CD4-positive, alpha-beta T cell (primary cell): ENCODE results near the gene DHFR. TPM values are rescaled to one million over a fixed set of nuclear protein-coding genes. Genes with fewer than 3 reads are reported as not detected.
"Not testable (repeated sequence)": the region's sequence is repeated elsewhere in the genome, so short reads cannot be mapped to it uniquely, and the experiment has no call there.

ENCODE experiments used
- ATAC-seq: fragments of 200-7000 bp; cut with Tn5 transposase; one replicate; pipeline ENCODE4 v1.10.0; 2022; ENCODE audit warnings: mild to moderate bottlenecking; ENCODE audit not compliant: poor library complexity
- CTCF ChIA-PET: fragments of 350-600 bp; sonication (Branson Sonifier 250); formaldehyde crosslinking; loops from one replicate; lab custom pipeline; 2021; ENCODE audit warnings: antibody characterized with exemption, inconsistent platforms; lab: Charles Lee
- POLR2A ChIA-PET: fragments of 350-600 bp; sonication (Branson Sonifier 250); formaldehyde crosslinking; loops from one replicate; lab custom pipeline; 2021; ENCODE audit warnings: antibody characterized with exemption, inconsistent platforms; lab: Charles Lee
- DNase-seq, 14 experiments: peaks; one replicate each; pipeline ENCODE4 v3.0.0-alpha.2; 2013 to 2020; ENCODE audit warnings: mixed read lengths in 2 of 14
- H3K27ac ChIP-seq, 2 donors: one replicate each; pipeline versions ENCODE4 v1.5.1 to v1.7.0; 2013; ENCODE audit warnings: low read length in 2 of 2, low read depth in 1 of 2, mild to moderate bottlenecking in 1 of 2
- H3K27me3 ChIP-seq, 2 experiments: 1 replicate in 1 of 2; 2 replicates in 1 of 2; pipeline versions ENCODE4 v1.6.1 to v1.7.0; 2013; ENCODE audit warnings: low read length in 2 of 2, control low read depth in 1 of 2, mild to moderate bottlenecking in 1 of 2, moderate library complexity in 1 of 2; ENCODE audit not compliant: insufficient read depth in 2 of 2, control insufficient read depth in 1 of 2
- H3K36me3 ChIP-seq: one replicate; pipeline ENCODE4 v1.6.1; 2013; ENCODE audit warnings: low read length, control low read depth; ENCODE audit not compliant: insufficient read depth
- H3K4me1 ChIP-seq: one replicate; pipeline ENCODE4 v1.6.1; 2013; ENCODE audit warnings: low read length, control low read depth; ENCODE audit not compliant: insufficient read depth
- H3K4me3 ChIP-seq: one replicate; pipeline ENCODE4 v1.5.1; 2013; ENCODE audit warnings: mild to moderate bottlenecking, low read length, moderate library complexity
- H3K9me3 ChIP-seq, 2 experiments: 1 replicate in 1 of 2; 2 replicates in 1 of 2; pipeline versions ENCODE4 v1.6.1 to v1.7.0; 2013; ENCODE audit warnings: low read length in 2 of 2, mild to moderate bottlenecking in 2 of 2, control low read depth in 1 of 2, moderate library complexity in 1 of 2; ENCODE audit not compliant: control insufficient read depth in 1 of 2, insufficient read depth in 1 of 2
- H3K27ac Mint-ChIP-seq: one replicate; pipeline ENCODE4 v1.8.0; 2020; ENCODE audit warnings: mixed read lengths
- H3K27me3 Mint-ChIP-seq: one replicate; pipeline ENCODE4 v1.8.0; 2021; ENCODE audit warnings: mixed read lengths
- H3K36me3 Mint-ChIP-seq: one replicate; pipeline ENCODE4 v1.8.0; 2021; ENCODE audit warnings: low read depth, mixed read lengths
- H3K4me1 Mint-ChIP-seq: one replicate; pipeline ENCODE4 v1.8.0; 2021; ENCODE audit warnings: low read depth, mixed read lengths
- H3K4me3 Mint-ChIP-seq: one replicate; pipeline ENCODE4 v1.8.0; 2020; ENCODE audit warnings: mild to moderate bottlenecking, mixed read lengths
- H3K9me3 Mint-ChIP-seq: one replicate; pipeline ENCODE4 v1.8.0; 2020; ENCODE audit warnings: mixed read lengths
- CTCF ChIP-seq: fragments of 200-600 bp; IDR thresholded peaks from one replicate; pipeline ENCODE4 v1.8.0; 2022; ENCODE audit warnings: antibody characterized with exemption, mild to moderate bottlenecking
- intact Hi-C, 2 experiments: fragments of 100-400 bp; cut with DNase I in 1 of 2; cut with micrococcal nuclease in 1 of 2; formaldehyde crosslinking; loops; one replicate each; pipeline versions ENCODE4 v1.15.1 to v1.9.0; 2023 to 2025; cut with DNase I, micrococcal nuclease
- total RNA-seq, 174 experiments: library from RNA in 2 of 174; stranded (reverse) in 2 of 174; gene quantifications; one replicate each; pipeline ENCODE4 v1.2.3 and lab custom pipeline; 2021 to 2026

The DHFR gene
- total RNA-seq, 2 experiments from 2014 or later, result 3.6 to 4.0 TPM

- DNase-seq, result no peak
- Histone ChIP-seq H3K4me3 (no peak overlapping the region), H3K9me3 (no peaks in the 10 kb centered on the region), H3K4me1 (no peaks in the 10 kb centered on the region), H3K36me3 (no peaks in the 10 kb centered on the region), H3K27me3 (peaks cover 0 to 2% of the 10 kb centered on the region in 2 experiments), H3K27ac (no peak overlapping the region)
- H3K36me3 Mint-ChIP-seq, result no peaks in the 10 kb centered on the region
- no peak overlapping the region for H3K4me3 Mint-ChIP-seq
- no peak for ATAC-seq
- peaks cover 4% of the 10 kb centered on the region for H3K27me3 Mint-ChIP-seq
- intact Hi-C loops, result no loop called here
- no peaks in the 10 kb centered on the region for H3K9me3 Mint-ChIP-seq
- ChIA-PET POLR2A (no interaction called here), CTCF (no interaction called here)
- TF ChIP-seq CTCF, result no peak
- H3K27ac Mint-ChIP-seq, result no peak overlapping the region
- H3K4me1 Mint-ChIP-seq, result no peaks in the 10 kb centered on the region
Measured at GRCh38 chr5:80588858-80589540, 65.8 kb downstream of the DHFR start.

GRCh38 chr5:80584770-80585169 is 70.0 kb downstream of the DHFR start:
- Mint-ChIP-seq H3K36me3 (no peaks in the 10 kb centered on the region), H3K4me1 (no peaks in the 10 kb centered on the region), H3K4me3 (no peak overlapping the region), H3K27ac (no peak overlapping the region), H3K9me3 (no peaks in the 10 kb centered on the region), H3K27me3 (peaks cover 3% of the 10 kb centered on the region)
- intact Hi-C loops, result no loop called here
- Histone ChIP-seq H3K4me3 (no peak overlapping the region), H3K4me1 (no peaks in the 10 kb centered on the region), H3K27ac (no peak overlapping the region), H3K36me3 (no peaks in the 10 kb centered on the region), H3K27me3 (peaks cover 0 to 2% of the 10 kb centered on the region in 2 experiments), H3K9me3 (peaks cover 0 to 3% of the 10 kb centered on the region in 2 experiments)
- DNase-seq (no peak), ATAC-seq (no peak)
- ChIA-PET POLR2A (no interaction called here), CTCF (no interaction called here)
- TF ChIP-seq CTCF, result no peak

GRCh38 chr5:80580291-80580690 is 74.5 kb downstream of the DHFR start:
- CTCF ChIA-PET, intact Hi-C loops, H3K36me3 Mint-ChIP-seq, H3K9me3 ChIP-seq, POLR2A ChIA-PET, H3K4me1 ChIP-seq, H3K4me3 Mint-ChIP-seq, ATAC-seq, H3K27ac ChIP-seq, H3K4me3 ChIP-seq, H3K36me3 ChIP-seq, H3K27me3 ChIP-seq, H3K4me1 Mint-ChIP-seq, H3K27ac Mint-ChIP-seq, DNase-seq, H3K9me3 Mint-ChIP-seq: not testable (repeated sequence)
- H3K27me3 Mint-ChIP-seq, result peaks cover 22% of the 10 kb centered on the region

- H3K36me3 Mint-ChIP-seq, result no peaks in the 10 kb centered on the region
- no peak overlapping the region for H3K27ac Mint-ChIP-seq
- H3K27me3 Mint-ChIP-seq, result peaks cover 34% of the 10 kb centered on the region
- Histone ChIP-seq H3K27me3 (peaks cover 0 to 4% of the 10 kb centered on the region in 2 experiments), H3K4me1 (no peaks in the 10 kb centered on the region), H3K4me3 (no peak overlapping the region), H3K9me3 (peaks cover 0 to 3% of the 10 kb centered on the region in 2 experiments), H3K36me3 (no peaks in the 10 kb centered on the region), H3K27ac (no peak overlapping the region)
- ATAC-seq, result no peak
- CTCF ChIA-PET, result no interaction called here
- POLR2A ChIA-PET, result no interaction called here
- no peaks in the 10 kb centered on the region for H3K9me3 Mint-ChIP-seq
- no peak for DNase-seq
- intact Hi-C loops, result no loop called here
- TF ChIP-seq CTCF, result no peak
- no peaks in the 10 kb centered on the region for H3K4me1 Mint-ChIP-seq
- H3K4me3 Mint-ChIP-seq, result no peak overlapping the region
Measured at GRCh38 chr5:80579050-80579449, 75.7 kb downstream of the DHFR start.
